Right hindlimb (tissue), 1 donor: ENCODE data around the gene SLC7A1.
A peak's percentile ranks its signal among the peaks of the same experiment; 100 is the strongest.
"Not testable (repeated sequence)": the region's sequence is repeated elsewhere in the genome, so short reads cannot be mapped to it uniquely, and the experiment has no call there.

Experiments
- DNase-seq: peaks from one replicate; pipeline ENCODE4 v3.0.0-alpha.2; 2018

SLC7A1 gene

DNA sequence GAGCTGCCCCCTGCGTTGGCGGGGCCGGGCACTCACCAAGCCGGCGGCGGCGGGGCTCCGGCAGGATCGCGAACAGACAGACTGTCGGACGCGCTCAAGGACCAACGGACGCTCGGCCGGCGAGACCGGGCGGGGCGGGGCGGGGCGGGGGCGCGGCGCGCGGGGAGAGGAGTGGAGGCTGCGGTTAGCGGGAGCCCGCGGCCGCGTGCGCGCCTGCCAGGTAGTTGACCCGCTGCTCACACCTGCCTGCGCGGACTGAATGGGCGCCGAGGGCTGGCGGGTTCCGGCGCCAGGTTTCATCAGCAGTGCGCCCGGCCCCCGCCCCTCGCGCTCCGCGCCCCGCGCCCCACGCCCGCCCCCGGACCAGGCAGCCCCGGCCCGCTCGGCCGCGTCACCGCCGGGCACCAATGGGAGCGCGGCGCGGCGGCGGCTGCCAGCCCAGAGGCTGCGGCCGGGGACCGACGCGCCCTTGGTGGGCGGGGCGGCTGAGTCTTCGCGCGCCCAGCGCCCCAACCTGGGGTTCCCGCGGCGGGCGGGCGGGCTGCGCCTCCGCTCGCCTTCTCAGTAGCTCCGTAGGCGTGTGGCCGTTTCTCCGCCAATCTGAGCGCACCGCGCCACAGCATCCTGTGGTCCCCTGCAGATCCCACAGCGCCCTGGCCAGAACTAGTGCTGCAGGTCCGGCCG, at the start of gene SLC7A1:
TSS of gene SLC7A1 (minus strand) at position 309 of the 684 bp plus-strand sequence. CDS start 59,500 bp downstream, outside the sequence.
- peak; percentile 80 for DNase-seq

DNA sequence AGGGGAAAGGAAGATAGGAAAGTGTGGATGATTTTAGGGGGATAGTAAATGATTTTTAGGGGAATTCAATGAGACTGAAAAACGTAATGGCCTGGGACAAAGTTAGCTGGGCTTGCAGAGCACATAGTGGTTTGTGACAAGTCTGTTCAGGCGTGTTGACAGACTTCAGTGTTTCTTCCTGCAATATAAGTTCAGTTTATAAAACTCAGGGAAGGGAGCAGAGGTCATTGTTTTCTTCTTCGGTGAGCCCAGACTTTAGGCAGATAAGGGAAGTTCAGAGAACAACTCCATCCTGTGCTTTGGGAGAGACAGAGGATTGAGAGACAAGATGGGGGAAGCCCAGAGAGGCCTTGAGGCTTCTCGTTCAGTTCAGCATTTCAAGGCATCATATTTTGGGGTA, 45.2 kb upstream of the SLC7A1 start:
- DNase-seq: no peak

DNA sequence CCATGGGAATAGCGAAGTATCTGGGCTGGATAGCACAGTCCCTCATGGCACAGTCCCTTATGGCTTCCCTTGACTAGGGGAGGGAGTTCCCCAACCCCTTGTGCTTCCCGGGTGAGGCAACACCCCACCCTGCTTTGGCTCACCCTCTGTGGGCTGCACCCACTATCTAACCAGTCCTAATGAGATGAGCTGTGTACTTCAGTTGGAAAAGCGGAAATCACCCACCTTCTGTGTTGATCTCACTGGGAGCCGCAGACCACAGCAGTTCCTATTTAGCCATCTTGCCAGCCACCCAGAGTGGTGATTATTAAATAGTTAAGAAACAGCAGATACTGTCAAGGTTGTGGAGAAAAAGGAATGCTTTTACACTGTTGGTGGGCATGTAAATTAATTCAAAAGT, 41.3 kb upstream of the SLC7A1 start:
- not testable (repeated sequence) for DNase-seq

DNA sequence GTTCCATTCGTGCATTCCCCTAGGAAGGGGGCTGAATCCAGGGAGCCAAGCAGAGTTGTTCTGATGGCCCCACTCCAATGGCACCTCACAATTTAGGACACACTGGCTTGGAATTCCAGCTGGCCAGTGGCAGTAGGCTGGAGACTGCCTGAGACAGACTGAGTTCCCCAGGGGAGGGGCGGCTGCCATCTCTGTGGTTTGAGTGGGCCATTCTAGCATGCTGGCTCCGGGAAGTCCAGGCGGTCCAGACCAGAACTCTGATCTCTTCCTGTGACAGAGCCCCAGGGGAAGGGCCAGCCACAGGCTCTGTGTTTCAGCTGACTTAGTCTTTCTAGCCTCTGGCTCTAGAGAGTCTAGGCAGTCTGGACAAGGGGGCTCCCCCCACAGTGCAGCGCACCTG, 29.5 kb upstream of the SLC7A1 start:
- no peak for DNase-seq

DNA sequence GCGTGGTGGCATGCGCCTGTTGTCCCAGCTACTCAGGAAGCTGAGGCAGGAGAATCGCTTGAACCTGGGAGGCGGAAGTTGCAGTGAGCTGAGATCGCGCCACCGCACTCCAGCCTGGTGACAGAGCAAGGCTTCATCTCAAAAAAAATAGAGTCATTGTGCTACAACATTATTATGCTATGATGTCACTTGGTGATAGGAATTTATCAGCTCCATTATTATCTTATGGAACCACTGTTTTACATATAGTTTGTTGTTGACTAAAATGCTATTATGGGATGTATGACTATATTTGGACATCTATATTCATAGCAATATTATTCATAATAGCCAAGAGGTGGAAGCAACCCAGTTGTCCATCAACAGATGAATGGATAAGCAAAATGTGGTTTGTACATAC, 26.4 kb upstream of the SLC7A1 start:
- no peak for DNase-seq

DNA sequence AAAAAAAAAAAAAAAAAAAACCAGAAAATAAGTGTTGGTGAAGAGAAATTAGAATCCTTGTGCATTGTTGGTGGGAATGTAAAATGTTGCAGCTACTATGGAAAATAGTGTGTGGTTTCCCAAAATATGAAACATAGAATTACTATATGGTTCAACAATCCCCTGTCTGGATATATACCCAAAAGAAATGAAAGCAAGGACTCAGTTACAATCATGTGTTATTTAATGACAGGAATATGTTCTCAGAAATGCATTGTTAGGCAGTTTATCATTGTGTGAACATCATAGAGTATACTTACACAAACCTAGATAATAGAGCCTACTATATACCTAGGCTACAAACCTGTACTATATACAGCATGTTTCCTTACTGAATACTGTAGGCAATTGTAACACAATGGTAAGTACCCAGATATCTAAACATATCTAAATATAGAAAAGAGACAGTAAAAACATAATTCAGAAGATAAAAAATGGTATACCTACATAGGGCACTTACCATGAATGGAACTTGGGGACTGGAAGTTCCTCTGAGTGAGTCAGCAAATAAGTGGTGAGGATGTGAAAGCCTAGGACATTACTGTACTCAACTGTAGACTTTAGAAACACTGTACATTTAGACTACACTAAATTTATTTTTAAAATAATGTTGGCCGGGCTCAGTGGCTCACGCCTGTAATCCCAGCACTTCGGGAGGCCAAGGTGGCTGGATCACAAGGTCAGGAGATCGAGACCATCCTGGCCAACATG, 25.7 kb upstream of the SLC7A1 start:
- no peak for DNase-seq

DNA sequence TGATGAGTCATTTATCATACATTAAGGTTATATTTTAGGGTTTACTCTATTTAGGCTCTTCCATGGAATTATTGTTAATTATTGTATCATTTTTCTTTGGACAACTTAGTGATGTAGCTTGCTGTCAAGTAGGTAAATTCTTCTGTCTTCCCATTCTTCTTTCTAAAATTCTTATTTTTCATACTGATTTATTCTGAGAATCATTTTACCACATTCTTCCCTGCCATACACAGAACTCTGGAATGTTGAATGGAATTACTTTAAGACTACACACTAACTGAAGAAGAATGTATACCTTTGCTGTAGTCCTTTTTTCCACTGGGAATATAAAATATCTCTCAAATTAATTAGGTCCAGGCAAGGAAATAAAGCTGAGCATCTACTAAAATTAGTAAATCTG, 24.5 kb upstream of the SLC7A1 start:
- no peak for DNase-seq

DNA sequence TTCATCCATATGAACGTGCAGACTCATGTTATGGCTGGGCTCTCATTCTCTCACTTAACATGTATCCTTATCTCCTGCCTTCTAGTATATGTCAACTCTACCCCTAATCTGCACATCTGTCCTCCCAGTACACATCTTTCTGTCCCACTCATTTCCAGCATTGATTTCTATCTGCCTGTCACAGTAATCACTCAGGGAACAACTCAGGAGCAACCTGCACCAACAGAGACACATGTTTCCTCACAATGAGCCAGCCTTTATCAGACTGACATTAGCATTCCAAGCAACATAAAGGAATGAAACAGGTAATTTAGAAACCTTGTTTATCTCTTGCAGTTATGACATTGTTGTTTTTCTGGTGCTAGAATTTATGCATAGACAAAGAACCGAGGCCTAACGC, 17.6 kb upstream of the SLC7A1 start:
- no peak for DNase-seq

DNA sequence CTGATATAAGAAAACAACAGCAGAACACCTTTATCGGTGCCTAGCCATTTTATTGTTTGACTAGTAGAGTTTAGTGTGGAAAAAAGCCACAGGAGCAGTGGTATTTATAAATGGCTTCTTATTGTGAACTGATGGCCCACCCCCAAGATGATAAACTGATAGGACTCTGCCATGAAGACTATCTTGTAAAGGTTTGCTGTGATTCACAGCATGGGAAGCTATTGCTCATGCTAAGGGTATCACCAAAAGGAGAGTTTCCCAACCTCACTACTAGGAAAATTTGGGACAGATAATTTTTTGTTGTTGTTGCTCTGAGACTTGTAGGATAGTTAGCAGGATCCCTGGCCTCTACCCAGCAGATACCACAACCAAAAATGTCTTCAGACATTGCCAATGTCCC, 12.0 kb upstream of the SLC7A1 start:
- no peak for DNase-seq

DNA sequence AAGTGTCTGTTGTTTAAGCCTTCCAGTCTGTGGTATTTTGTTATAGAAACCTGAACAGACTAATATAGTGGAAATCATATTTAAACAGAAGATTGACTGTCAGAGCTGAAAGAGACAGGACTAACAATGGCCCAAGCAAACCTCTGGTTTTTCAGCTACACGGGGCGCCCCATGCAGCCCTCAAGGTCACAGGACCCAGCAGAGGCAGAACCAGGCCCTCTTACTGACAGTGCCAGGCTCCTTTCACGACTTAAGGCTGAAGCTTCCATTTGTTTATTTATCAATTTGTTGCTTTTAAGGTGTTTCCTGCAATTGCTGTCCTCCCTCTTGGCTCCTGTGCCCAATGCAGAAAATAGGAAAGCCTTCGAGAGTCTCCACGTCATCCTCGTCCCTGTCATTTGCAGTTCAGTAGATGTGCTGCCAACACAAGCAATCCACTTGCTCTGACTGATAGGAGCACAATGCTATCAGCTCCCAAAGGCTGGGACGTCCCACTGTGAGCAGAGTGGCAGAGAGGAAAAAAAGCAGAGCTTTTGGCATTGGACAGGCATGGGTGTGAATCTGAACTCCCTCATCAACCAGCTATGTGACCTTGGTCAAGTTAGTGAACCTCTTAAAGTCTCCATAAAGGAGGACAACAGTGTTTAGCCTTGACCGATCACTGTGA, 10.5 kb upstream of the SLC7A1 start:
- DNase-seq: no peak

DNA sequence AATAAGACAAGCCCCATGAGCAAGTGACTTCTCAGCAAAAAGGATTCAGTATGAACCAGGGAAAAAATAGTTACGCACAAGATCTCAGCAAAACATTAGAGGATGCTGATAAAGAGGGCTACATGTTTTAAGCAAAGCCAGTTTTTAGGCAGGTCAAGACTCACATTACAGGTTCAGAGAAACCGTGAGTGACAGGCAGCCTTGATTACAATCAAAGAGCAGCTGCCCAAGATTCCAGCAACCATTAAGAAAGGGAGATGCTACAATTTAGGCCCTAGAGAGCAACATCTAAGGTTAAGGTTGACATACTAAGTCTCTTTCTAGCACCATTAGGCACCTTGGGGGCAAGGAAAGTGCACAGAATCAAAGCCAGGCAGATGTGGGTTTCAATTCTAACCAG, 2.8 kb upstream of the SLC7A1 start:
- no peak for DNase-seq

DNA sequence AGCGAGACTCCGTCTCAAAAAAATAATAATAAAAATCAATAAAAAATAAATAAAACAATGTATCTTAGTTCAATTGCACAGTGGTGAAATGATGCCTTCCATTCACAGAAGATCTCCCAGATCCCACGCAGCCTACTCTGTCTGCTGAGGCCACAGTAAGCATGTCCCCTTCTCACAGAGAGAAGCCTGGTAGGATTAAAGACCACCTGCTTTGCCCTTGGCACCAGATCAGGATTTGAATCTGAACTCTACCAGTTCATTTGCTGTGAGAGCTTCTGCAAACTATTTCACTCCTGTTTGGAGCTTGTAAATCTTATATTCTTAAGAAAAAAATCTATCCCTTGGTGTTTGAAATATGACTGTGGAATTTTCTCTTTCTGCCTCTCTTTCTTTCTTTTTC, 2.2 kb upstream of the SLC7A1 start:
- peak; percentile 64 for DNase-seq

DNA sequence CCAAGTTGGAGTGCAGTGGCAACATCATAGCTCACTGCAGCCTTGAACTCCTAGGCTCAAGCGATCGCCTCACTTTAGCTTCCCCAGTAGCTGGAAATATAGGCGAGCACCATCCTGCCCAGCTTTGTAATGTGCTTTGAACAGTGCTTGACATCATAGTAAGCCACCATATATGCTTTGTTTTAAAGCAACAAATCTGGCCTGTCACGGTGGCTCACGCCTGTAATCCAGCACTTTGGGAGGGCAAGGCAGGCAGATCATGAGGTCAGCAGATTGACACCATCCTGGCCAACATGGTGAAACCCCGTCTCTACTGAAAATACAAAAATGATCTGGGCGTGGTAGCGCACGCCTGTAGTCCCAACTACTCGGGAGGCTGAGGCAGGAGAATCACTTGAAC, 1.8 kb upstream of the SLC7A1 start:
- DNase-seq: no peak

DNA sequence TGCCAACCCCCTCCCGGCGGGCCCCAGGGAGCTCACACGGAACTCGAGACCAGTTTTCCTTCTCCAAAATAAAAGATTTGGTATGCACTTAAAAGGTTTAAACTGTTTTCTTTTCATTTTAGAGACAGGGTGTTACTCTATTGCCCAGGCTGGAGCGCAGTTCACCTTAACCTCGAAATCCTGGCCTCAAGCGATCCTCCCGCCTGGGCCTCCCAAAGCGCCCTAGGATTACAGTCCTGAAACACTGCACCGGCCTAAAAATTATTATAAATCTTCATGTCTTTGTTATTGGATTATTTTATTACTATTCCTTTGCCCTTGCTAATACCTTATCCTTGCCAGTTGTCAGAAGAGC, 553 bp upstream of the SLC7A1 start:
- no peak for DNase-seq

DNA sequence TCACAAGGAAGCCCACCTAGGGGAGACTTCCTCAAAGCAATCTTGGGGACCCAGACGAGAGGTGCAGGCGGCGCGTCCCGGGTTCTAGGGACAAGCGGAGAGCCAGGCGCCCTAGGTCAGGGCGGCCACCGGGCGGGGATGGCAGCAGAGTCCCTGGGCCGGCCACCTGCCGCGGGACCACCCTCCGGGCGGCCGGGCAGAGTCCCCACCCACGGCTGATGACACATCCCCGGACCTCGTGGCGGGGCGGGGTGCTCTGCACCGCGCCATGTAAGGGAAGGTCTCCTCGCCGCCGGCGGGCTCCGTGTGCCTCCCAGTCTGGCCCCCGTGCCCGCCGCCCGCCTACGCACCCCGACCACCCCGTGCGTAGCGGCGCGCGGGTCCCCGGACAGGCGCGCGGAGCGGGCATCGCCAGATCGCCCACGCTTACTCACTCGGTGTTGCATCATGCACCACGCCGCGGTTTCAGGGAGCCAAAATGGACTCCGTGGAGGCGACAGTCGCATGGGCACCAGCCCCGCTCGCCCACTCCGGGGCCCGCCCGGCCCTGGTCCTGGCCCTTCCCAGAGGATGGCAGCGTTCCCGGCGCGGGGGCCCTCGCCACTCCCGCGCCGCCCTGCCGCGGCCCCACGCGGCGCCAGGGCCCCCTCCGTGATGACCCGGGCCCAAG, 643 bp downstream of the SLC7A1 start:
- peak; percentile 68 for DNase-seq

DNA sequence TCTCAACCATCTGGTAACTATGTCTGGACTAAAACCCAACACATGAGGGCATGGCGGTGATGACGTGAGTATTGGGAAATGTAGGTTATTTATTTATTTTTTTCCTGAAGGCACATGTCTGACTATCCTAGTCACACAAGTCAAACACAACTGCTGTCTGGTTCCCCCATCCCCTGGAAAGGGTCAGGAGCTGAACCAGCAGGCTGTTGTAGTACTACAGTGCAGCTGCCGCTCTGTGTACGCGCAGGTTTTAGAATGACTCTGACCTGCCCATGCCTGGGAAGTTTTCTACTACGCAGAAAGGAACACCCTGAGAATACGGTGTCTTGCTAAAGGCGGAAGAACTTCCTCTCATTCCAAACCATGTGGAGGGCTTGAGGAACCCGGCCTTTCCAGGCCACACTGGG, 1.2 kb downstream of the SLC7A1 start:
- peak; percentile 57 for DNase-seq

DNA sequence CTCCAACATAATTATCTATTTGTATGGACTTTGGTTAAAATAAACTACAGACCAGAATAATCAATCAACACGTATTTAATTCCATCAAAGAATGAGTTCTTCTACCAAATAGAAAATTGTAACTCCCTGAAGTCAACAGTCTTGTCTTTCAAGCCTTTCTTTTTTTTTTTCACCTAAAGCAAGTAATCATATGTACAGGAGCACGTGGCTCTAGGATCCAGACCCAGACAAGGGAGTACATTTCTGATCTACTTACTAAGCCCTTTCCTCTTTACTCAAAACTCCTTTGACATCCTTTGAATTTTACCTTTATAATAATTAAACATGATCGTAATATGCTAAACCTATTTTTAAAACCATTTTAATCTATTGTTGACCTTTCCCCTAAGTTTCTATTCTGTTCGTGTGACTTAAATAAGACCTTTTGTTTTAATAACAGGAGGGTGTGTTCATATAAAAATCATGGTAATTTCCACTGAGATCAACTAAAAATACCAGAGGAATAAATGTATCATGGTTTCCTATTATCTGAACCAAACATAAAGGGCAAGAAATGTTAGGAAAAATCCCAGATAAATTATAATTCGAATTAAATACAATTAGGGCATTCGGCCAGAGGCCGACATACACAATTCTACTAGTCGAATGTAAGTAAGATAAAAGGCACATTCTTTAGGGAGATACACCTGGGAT, 1.7 kb downstream of the SLC7A1 start:
- DNase-seq: no peak

DNA sequence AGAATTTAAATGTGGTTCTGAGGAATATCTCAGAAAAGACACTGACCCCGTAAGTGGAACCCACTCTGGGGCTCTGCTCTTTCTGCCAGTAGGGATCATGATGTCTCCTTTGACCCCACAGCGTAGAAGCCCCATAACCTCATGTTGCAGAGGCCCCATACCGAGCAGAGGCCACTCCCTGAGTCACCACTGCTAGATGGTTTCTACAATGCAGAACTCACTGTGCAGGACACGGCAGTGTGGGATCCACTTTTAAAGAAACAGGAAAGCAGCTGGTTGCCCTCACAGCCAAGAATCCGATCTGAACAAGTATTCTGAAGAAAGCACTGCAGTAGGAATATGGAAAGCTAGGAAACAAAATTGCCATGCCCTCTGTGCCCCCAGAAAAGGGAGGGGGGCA, 4.2 kb downstream of the SLC7A1 start:
- DNase-seq: no peak

DNA sequence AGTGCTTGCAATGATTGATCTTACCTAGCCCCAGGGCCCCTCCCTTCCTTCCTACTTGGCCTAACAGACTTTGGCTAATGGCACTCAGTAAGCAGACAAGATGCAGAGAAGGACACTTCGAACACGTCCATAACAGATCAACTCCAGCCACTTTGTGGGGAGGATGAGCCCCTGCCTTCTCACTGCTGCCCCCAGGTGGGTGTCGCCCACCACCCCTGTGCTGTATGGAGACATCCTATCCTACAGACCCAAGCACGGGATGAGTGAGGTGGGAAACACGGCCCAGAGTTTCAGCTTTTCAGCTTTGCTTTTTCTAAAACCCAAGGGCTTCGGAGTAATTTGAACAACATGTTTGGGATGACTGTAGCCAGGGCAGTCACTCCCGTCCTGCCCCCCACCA, 5.5 kb downstream of the SLC7A1 start:
- no peak for DNase-seq

DNA sequence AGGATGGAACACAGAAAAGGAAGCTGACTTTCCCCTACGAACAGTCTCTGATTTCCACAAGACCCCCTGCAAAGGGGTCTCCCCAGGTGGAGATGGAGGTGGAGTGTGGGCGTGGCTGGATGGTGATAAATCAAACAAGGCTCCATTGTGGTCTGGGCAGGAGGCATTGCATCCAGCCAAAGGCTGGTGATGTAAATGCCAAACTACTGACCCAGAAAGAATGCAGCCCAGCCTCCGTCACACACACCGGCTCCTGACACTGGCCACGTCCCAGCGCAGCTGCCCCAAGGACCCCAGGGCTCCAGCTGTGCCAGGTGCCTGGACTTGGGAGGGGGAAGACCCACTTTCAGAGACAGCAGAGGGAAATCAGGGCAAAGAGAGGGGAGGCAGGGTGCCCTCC, 6.3 kb downstream of the SLC7A1 start:
- DNase-seq: no peak

DNA sequence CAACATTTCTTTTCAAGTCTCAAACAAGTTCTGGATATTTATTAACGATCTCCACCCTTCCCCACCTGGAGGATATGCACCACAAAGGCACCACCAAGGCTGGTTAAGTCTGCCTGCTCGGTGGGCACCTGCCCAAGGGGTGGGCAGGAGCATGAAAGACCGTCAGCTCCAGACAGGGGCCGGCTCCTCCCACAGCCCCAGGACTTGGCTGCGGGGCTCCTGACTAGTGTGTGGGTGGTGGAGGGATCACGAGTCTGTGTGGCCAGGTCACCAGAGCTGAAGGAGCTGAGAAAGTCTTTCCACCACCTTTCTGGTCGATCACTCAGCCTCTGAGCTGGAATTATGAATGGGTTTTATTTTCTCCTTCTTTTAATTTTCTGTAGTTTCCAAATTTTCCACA, 7.8 kb downstream of the SLC7A1 start:
- DNase-seq: no peak

DNA sequence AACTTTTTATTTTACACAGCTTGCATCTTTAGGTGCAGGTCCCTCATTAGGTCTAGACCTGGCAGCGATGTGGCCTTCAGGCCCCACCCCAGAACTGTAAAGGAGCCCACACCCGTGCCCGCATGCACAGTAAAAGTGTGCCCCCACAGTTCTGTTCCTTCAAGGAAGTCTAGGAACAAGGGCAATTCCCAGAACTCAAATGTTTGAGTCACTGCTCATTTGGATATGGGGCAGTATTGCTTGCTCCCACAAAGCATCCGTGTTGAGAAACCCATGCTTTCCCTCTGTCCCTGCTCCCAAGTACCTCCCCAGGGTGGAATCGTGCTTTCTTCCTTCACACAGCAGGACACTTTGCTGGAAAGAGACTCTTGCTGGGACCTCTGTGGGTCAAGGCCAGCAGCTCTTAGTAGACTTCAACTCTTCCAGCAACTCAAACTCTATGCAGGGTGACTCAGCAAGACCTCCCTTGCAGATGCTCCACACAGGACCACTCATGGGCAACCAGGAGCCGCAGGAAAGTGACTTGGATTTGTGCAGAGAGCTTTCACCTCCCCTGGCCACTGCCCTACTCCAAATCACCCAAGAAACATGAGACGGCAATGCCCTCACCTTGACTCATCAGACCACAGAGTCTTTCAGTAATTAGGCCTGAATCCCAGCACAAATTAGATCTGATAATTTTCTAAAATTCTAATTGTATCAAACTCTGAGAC, 12.3 kb downstream of the SLC7A1 start:
- DNase-seq: no peak
